GM21515 (cell line): ENCODE measurements around the gene UBA7.
A peak's percentile ranks its signal among the peaks of the same experiment; 100 is the strongest.
"Not testable (repeated sequence)": the region's sequence is repeated elsewhere in the genome, so short reads cannot be mapped to it uniquely, and the experiment has no call there.

Experiments
- ATAC-seq: cut with Tn5 transposase; IDR thresholded peaks from one replicate; pipeline ENCODE4 v1.9.1; 2021; ENCODE audit not compliant: unreplicated experiment

UBA7 gene

GRCh38 chr3:49813497-49814174 lies at the start of gene UBA7:
UBA7 (minus strand) TSS chr3:49813953; CDS start chr3:49813787, 166 bp downstream.
- no peak for ATAC-seq

DNA sequence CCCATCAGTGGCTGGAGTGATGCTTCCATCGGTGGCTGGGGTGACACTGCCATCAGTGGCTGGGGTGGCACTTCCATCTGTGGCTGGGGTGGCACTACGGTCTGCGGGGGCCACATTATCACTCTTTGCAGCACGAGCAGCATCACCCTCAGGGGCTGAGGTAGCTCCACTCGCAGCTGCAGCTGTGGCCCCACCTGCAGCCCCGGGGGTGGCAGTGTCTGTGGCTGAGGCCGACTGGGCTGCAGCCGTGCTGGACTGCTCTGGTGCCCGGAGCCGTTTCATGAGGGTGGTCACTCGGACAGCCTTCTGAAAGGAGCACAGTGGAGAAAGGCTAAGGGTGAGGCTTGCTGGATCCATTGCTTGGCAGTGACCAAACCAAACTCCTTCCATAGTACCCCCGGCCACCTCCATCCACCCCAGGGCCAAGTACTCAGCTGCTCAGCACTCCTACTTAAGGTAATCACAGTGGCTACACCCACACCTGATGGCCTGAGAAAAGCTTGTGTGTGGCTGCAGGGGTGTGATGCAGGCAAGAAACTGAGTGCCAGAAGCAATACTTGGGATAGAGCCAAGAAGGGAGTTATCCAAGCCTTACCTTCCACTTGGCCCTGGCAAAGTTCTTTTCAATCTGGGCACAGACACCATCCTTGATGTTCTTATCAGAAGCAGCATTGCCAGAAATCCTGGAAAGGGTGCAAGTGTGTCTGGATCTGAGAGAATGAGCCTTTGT lies 46.0 kb upstream of the UBA7 start:
- ATAC-seq: no peak

DNA sequence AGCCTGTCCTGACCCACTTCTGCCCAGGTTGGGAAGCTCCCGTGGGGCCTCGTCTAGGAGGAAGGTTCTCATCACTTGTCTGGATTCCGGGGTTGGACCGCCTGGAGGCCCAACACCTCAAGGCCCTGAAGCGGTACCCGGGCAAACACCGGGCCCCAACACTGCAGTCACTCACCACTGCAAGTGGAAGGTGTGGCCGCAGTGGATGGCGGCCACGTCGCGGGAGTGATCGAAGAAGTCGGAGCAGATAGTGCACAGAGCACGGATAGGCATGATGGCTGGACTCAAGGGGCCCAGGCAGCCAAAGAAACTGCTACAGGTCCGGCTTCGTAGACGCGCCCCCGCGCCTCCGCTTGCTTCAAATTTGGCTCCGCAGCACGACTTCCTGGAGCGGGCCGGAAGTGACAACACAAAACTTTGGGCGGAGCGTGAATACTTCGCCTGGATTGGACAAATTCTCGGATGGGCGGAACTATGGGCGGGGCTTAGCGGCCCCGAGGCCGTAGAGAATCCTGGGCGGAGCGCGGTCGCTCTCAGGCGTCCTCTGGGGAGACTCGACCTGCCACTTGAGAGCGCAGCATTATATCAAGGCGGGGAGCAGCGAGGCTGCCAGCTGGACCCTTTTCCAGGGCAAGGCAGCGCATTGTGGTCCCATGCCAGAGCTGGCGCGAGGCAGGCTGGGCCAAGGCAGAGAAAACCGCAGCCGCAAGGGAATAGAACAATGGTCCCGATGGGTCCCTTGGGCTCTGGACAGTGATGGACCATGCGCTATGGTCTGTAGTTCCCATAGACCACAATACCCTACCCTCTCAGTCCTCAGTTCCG lies 42.6 kb upstream of the UBA7 start, which contains the start of gene TRAIP:
TRAIP (minus strand) TSS at position 384 of the 825 bp plus-strand sequence; CDS start at position 273, 111 bp downstream.
- peak; percentile 95 for ATAC-seq

GRCh38 chr3:49855662-49856061 lies 41.9 kb upstream of the UBA7 start:
- no peak for ATAC-seq

GRCh38 chr3:49845694-49846093 lies 31.9 kb upstream of the UBA7 start:
- ATAC-seq: no peak

DNA sequence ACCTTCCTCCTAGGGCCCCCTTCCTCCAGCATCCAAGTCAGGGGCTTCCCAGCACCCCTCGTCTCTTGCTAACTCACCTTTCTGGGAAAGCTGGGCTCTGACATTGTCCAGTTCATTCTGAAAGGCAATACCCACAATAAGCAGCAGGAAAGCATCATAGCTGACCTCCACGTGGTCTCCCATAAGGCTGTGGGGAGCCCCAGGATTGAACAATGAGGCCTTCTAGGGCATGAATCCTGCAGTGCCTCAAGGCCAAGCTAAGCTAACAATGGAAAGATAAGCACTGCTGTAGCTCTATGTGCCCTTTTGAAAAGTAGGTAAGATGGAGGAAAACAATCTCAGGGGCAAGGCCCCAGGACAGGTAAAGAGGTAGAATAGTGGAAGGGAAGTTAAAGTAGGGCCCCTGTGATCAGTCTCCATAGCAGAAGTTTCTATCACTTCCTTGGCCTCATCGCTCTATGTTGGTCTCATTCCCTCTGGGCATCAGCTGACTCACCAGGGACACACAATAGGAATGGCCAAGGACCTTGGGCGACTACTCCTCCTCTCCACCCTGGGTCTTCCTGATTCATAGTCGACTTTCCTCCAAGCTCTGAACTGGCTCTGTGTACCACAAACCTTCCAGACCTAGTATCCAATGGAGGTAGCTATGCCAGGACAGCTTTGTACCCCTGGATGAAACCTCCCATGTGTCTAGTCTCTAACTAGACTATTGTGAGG lies 30.9 kb upstream of the UBA7 start:
- ATAC-seq: no peak

DNA sequence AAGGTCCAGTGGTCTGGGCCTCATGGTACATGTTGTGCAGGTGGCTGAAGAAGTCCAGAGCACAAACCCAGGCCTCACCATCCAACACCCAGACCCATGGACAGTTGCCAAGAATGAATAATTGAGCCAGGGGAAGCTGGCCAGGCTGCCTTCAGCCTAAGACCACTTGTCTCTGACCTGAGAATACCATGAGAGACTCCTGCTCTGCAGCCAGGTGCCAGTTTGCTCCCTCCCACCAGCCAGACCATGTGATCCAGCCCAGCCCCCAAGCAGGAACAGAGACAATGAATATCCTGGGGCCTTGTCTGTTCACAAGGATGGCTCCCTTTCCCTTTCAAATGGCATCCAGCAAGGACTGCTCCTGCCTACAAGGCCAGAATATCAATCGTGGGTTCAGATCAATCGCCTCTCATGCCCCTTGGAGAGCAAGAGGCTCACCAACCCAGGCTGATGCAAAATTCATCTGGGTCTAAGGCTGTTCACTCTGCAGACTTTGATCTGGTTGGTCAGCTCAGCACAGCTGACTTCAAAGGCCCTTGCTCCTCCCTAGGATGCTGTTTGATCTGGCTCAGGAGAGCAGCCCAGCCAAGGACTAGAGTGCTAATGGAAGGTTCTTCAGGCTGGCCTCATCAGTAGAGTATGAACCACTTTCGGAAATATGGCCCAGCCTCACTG lies 29.2 kb upstream of the UBA7 start:
- ATAC-seq: no peak

DNA sequence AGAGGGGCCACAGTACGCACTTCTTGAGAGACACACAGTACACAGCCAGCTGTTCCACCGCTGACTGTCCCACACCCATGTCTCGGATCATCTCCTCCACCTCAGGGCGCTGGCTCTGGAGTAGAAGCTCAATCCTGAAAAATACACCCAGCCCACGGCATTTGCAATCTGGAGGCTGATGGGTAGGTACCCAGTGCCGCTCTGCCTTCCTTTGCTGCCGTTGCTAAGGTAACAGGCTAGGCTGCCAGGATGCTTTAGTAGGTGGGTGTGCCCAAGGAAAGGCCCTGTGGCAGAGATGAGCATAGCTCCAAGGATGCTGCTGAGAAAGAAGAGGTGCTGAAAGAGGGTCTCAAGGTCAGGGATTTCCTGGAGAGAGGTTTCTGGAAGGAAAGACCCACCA lies 28.1 kb upstream of the UBA7 start:
- no peak for ATAC-seq

- ATAC-seq: no peak
Measured at GRCh38 chr3:49841126-49841696, 27.5 kb upstream of the UBA7 start.

GRCh38 chr3:49840388-49840787 lies 26.6 kb upstream of the UBA7 start:
- no peak for ATAC-seq

- no peak for ATAC-seq
Measured at GRCh38 chr3:49839193-49839809, 25.5 kb upstream of the UBA7 start.

GRCh38 chr3:49831341-49831740 lies 17.6 kb upstream of the UBA7 start:
- no peak for ATAC-seq

- no peak for ATAC-seq
Measured at GRCh38 chr3:49826016-49826415, 12.3 kb upstream of the UBA7 start.

GRCh38 chr3:49823131-49823530 lies 9.4 kb upstream of the UBA7 start:
- ATAC-seq: not testable (repeated sequence)

GRCh38 chr3:49812916-49813496 lies 747 bp downstream of the UBA7 start:
- no peak for ATAC-seq

- no peak for ATAC-seq
Measured at GRCh38 chr3:49807431-49808114, 6.2 kb downstream of the UBA7 start.

DNA sequence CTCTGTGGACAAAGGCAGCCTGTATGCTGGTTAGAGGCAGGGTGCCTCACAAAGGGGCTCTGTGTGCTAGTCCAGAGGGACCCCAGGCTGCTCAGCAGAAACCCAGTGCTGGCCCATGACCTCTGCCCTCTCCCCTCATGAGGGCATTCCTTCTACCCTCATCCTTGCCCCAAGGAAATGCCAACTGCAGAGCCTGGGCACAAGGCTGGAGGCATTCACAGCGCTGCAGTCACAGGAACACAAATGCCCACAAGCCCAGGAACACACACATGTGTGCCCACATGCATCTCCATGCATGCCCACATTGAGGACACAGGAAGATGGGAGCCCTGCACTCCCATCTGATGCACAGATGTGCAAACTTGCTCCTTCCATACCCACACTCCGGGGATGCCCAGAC lies 6.9 kb downstream of the UBA7 start:
- no peak for ATAC-seq

DNA sequence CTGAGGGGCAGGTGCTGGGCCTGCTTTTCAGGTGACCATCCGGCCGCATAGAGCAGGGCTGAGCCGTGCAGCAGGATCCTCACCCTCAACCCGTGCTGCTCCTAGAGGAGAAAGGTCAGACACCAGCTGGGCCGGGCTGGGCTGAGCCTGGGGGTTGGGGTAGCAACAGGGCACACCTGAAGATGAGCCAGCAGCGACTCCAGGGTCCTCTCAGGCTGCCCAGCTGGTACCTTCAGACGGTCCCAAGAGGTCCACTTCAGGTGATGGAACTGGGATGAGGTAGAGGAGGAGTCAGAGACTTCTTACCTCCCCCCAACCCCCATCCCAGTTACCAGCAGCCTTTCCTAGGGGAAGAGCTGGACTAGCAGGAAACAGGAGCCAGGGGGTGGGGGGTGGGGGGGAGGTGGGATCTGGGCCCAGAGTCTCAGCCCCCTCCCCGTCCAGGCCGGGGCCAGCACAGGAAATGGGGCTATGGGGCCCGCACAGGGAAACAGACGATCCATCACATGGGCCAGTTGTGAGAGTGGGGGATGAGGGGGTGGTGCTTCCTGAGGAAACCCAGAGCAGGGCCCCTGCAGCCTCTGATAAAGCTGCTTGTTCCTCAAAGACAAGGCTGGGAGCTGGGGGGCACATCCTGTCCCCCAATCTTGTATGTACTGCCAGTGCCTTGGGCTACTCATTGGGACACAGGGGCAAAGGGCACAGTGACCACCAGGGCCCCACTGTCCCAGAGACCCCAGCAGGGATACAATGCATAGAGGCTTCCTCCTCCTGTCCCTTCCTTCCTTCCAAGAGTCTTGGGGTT lies 7.7 kb downstream of the UBA7 start:
- no peak for ATAC-seq
